HepG2 (cell line): ENCODE results near the gene FARSB. TPM values are rescaled to one million over a fixed set of nuclear protein-coding genes. Genes with fewer than 3 reads are reported as not detected.

Experiments used
- GPBP1L1 ChIP-seq: sonication (generic); formaldehyde crosslinking; IDR thresholded peaks from 2 replicates; pipeline ENCODE4 v1.5.0; 2020; ENCODE audit warnings: mild to moderate bottlenecking, missing genetic modification reagents
- HNRNPK ChIP-seq: fragments of 200-400 bp; formaldehyde crosslinking; IDR thresholded peaks from 2 replicates; pipeline ENCODE4 v1.6.1; 2018; ENCODE audit warnings: low read length, low read depth, moderate library complexity, mild to moderate bottlenecking; ENCODE audit not compliant: poor library complexity, severe bottlenecking
- PHF21A ChIP-seq: sonication (generic); formaldehyde crosslinking; IDR thresholded peaks from 2 replicates; pipeline ENCODE4 v1.5.0; 2020; ENCODE audit warnings: mild to moderate bottlenecking, missing genetic modification reagents
- SP2 ChIP-seq: sonication (generic); formaldehyde crosslinking; IDR thresholded peaks from 2 replicates; pipeline ENCODE4 v1.5.1; 2020; ENCODE audit warnings: mild to moderate bottlenecking, missing genetic modification reagents
- SP5 ChIP-seq: IDR thresholded peaks from 2 replicates; pipeline ENCODE4 v1.6.1; 2016; ENCODE audit warnings: low read depth, borderline replicate concordance
- WIZ ChIP-seq: sonication (generic); formaldehyde crosslinking; IDR thresholded peaks from 2 replicates; pipeline ENCODE4 v1.5.1; 2020; ENCODE audit warnings: mild to moderate bottlenecking, missing genetic modification reagents
- ZBTB49 ChIP-seq: sonication (generic); formaldehyde crosslinking; IDR thresholded peaks from 2 replicates; pipeline ENCODE4 v1.4.0; 2020; ENCODE audit warnings: missing genetic modification reagents, borderline replicate concordance
- ZFP90 ChIP-seq: sonication (generic); formaldehyde crosslinking; IDR thresholded peaks from 2 replicates; pipeline ENCODE4 v1.8.0; 2022; ENCODE audit warnings: missing genetic modification reagents, mild to moderate bottlenecking, inconsistent platforms, borderline replicate concordance
- ZKSCAN1 ChIP-seq: fragments of 150-350 bp; IDR thresholded peaks from 2 replicates; pipeline ENCODE4 v1.6.1; 2014; ENCODE audit warnings: low read length
- ZNF318 ChIP-seq: sonication (generic); formaldehyde crosslinking; IDR thresholded peaks from 2 replicates; pipeline ENCODE4 v1.4.0; 2020; ENCODE audit warnings: mild to moderate bottlenecking, missing genetic modification reagents
- ZNF558 ChIP-seq: sonication (generic); formaldehyde crosslinking; IDR thresholded peaks from 2 replicates; pipeline ENCODE4 v1.9.0; 2022; ENCODE audit warnings: mild to moderate bottlenecking, missing genetic modification reagents, borderline replicate concordance
- ZNF747 ChIP-seq: sonication (generic); formaldehyde crosslinking; IDR thresholded peaks from 2 replicates; pipeline ENCODE4 v1.8.1; 2023; ENCODE audit warnings: missing genetic modification reagents, mild to moderate bottlenecking, borderline replicate concordance
- ZNF766 ChIP-seq: sonication (generic); formaldehyde crosslinking; IDR thresholded peaks from 2 replicates; pipeline ENCODE4 v1.5.0; 2020; ENCODE audit warnings: missing genetic modification reagents, borderline replicate concordance
- ZNF816 ChIP-seq: sonication (generic); formaldehyde crosslinking; IDR thresholded peaks from 2 replicates; pipeline ENCODE4 v1.8.0; 2022; ENCODE audit warnings: missing genetic modification reagents, mild to moderate bottlenecking, borderline replicate concordance
- polyA plus RNA-seq, 8 experiments: library from polyadenylated mRNA; depleted of rRNA in 3 of 8; stranded (reverse) in 7 of 8; unstranded in 1 of 8; fragments of >200 nt; fragmentation: Illumina TruSeq in 4 of 8; extraction: Trizol in 4 of 8; gene quantifications; 2 replicates each; pipeline versions ENCODE4 v1.2.1 to v1.2.3, GENCODE V29; 2011 to 2016; ENCODE audit warnings: low read depth in 4 of 8, missing spikeins in 1 of 8, mixed read lengths in 1 of 8; ENCODE audit not compliant: insufficient read depth in 1 of 8
- total RNA-seq, 5 experiments: library from RNA; depleted of rRNA; stranded (reverse); fragments of >200 nt; fragmentation: Illumina TruSeq; extraction: Trizol; gene quantifications; 2 replicates each; pipeline ENCODE4 v1.2.3, GENCODE V29; 2016; ENCODE audit warnings: low read depth in 1 of 5

FARSB gene
- total and polyA plus RNA-seq, 2 of the 13 experiments (the other 11 are each of a cell fraction or from before 2014, with no cell fraction given) = 23.3 to 45.9 TPM

- no peak for TF ChIP-seq ZNF318 (CRISPR knock-in tag)
- TF ChIP-seq SP2 (CRISPR knock-in tag) = no peak
- TF ChIP-seq GPBP1L1 (CRISPR knock-in tag) = no peak
- TF ChIP-seq ZNF558 (CRISPR knock-in tag) = no peak
- TF ChIP-seq ZBTB49 (CRISPR knock-in tag) = no peak
- TF ChIP-seq ZFP90 (CRISPR knock-in tag) = no peak
- 0 out of 2 replicates have a peak, but pooled peaks have one; percentile 22 for TF ChIP-seq ZNF747
- no peak for TF ChIP-seq ZNF816
- TF ChIP-seq ZNF766 (CRISPR knock-in tag) = no peak
- TF ChIP-seq WIZ (CRISPR knock-in tag) = no peak
- TF ChIP-seq SP5 (CRISPR knock-in tag) = peak; percentile 35; the same call in 1 of the 2 replicates
- no peak for TF ChIP-seq HNRNPK
- no peak for TF ChIP-seq PHF21A (CRISPR knock-in tag)
- TF ChIP-seq ZKSCAN1 = no peak
Measured at GRCh38 chr2:222572751-222573174, 83.1 kb downstream of the FARSB start (continued).
